RKO (cell line): Measurements from ENCODE around the gene RASEF.

Experiments
- DNase-seq: peaks from one replicate; pipeline ENCODE4 v3.0.0-alpha.2; 2016; ENCODE audit warnings: low spot score

RASEF gene

GRCh38 chr9:83012922-83013838 is 49.8 kb downstream of the RASEF start:
- no peak for DNase-seq

- DNase-seq: no peak
These were observed 50.6 kb downstream of the RASEF start for GRCh38 chr9:83012168-83012921.

- DNase-seq: no peak
These were observed 51.3 kb downstream of the RASEF start for GRCh38 chr9:83011611-83012010.

GRCh38 chr9:83007521-83008300 is 55.2 kb downstream of the RASEF start:
- DNase-seq: no peak

GRCh38 chr9:83006378-83006777 is 56.6 kb downstream of the RASEF start:
- no peak for DNase-seq

GRCh38 chr9:83005963-83006362 is 57.0 kb downstream of the RASEF start:
- no peak for DNase-seq

- no peak for DNase-seq
These were observed 57.6 kb downstream of the RASEF start for GRCh38 chr9:83005361-83005760.

- no peak for DNase-seq
These were observed 60.6 kb downstream of the RASEF start for GRCh38 chr9:83002329-83002728.

GRCh38 chr9:83000765-83001164 is 62.2 kb downstream of the RASEF start:
- no peak for DNase-seq

GRCh38 chr9:82998409-82998808 is 64.5 kb downstream of the RASEF start:
- DNase-seq: no peak

- no peak for DNase-seq
These were observed 65.3 kb downstream of the RASEF start for GRCh38 chr9:82997476-82998140.

GRCh38 chr9:82996941-82997340 is 66.0 kb downstream of the RASEF start:
- no peak for DNase-seq

GRCh38 chr9:82993856-82994605 is 68.9 kb downstream of the RASEF start:
- no peak for DNase-seq

GRCh38 chr9:82991671-82992070 is 71.3 kb downstream of the RASEF start:
- no peak for DNase-seq

- DNase-seq: no peak
These were observed 73.0 kb downstream of the RASEF start for GRCh38 chr9:82989929-82990328.

GRCh38 chr9:82988488-82988887 is 74.5 kb downstream of the RASEF start:
- no peak for DNase-seq

- DNase-seq: no peak
These were observed 75.4 kb downstream of the RASEF start for GRCh38 chr9:82987370-82988189.

- DNase-seq: no peak
These were observed 81.4 kb downstream of the RASEF start for GRCh38 chr9:82981552-82981951.

GRCh38 chr9:82975176-82975575 is 87.8 kb downstream of the RASEF start:
- no peak for DNase-seq

- no peak for DNase-seq
These were observed 90.5 kb downstream of the RASEF start for GRCh38 chr9:82972446-82972845.
